H1 (cell line): Measurements from ENCODE around the gene FAM149B1. TPM values are rescaled to one million over a fixed set of nuclear protein-coding genes. Genes with fewer than 3 reads are reported as not detected.

Source experiments
- CTCF ChIA-PET: fragments of 300-600 bp; sonication (Branson Sonifier 250); formaldehyde crosslinking; loops from one replicate; lab custom pipeline; 2021; ENCODE audit not compliant: partially characterized antibody; lab: Charles Lee
- POLR2A ChIA-PET: fragments of 300-600 bp; sonication (Branson Sonifier 250); formaldehyde crosslinking; loops from one replicate; lab custom pipeline; 2021; ENCODE audit warnings: inconsistent platforms; ENCODE audit not compliant: partially characterized antibody; lab: Charles Lee
- DNase-seq, 2 experiments: peaks; one replicate each; pipeline versions ENCODE4 v3.0.0 to v3.0.0-alpha.2; 2010 to 2022; ENCODE audit warnings: low spot score in 2 of 2, low read depth in 1 of 2, mixed read lengths in 1 of 2
- FAIRE-seq: peaks from 2 replicates; lab custom pipeline; 2011; peaks lifted over from hg19 to GRCh38; lab: Jason Lieb, UNC
- H2AFZ ChIP-seq: 2 replicates; pipeline ENCODE4 v1.8.1; 2012; ENCODE audit warnings: low read length, inconsistent platforms
- H2AK5ac ChIP-seq: 2 replicates; pipeline ENCODE4 v1.6.1; 2013; ENCODE audit warnings: low read depth, low read length
- H2BK120ac ChIP-seq: replicated peaks from 2 replicates; pipeline ENCODE3; 2013; ENCODE audit warnings: low read depth, low read length, inconsistent platforms
- H2BK12ac ChIP-seq: 2 replicates; pipeline ENCODE4 v1.6.1; 2013; ENCODE audit warnings: low read depth, low read length
- H2BK15ac ChIP-seq: 2 replicates; pipeline ENCODE4 v1.6.1; 2013; ENCODE audit warnings: low read length
- H2BK20ac ChIP-seq: 2 replicates; pipeline ENCODE4 v1.6.1; 2013; ENCODE audit warnings: low read length
- H2BK5ac ChIP-seq: 2 replicates; pipeline ENCODE4 v1.6.1; 2013; ENCODE audit warnings: low read depth, low read length
- H3K14ac ChIP-seq: 2 replicates; pipeline ENCODE4 v1.6.1; 2013; ENCODE audit warnings: inconsistent platforms; ENCODE audit not compliant: insufficient read length
- H3K18ac ChIP-seq: 2 replicates; pipeline ENCODE4 v1.6.1; 2013; ENCODE audit warnings: low read length; ENCODE audit errors: extremely low read depth
- H3K23ac ChIP-seq: 2 replicates; pipeline ENCODE4 v1.6.1; 2013; ENCODE audit warnings: inconsistent platforms; ENCODE audit not compliant: insufficient read length
- H3K23me2 ChIP-seq: 2 replicates; pipeline ENCODE4 v1.6.1; 2013; ENCODE audit warnings: low read depth, low read length
- H3K27ac ChIP-seq: 2 replicates; pipeline ENCODE4 v1.6.1; 2011; ENCODE audit warnings: low read depth, low read length, inconsistent platforms
- H3K27me3 ChIP-seq, 4 experiments: replicated peaks in 1 of 4; 1 replicate in 1 of 4; 2 replicates in 3 of 4; pipeline versions ENCODE4 v1.6.1 to v1.8.1; 2011 to 2013; ENCODE audit warnings: low read length in 3 of 4, mild to moderate bottlenecking in 3 of 4, inconsistent platforms in 2 of 4, mixed read lengths in 2 of 4, moderate library complexity in 1 of 4; ENCODE audit not compliant: control insufficient read depth in 3 of 4, insufficient read depth in 3 of 4; ENCODE audit errors: extremely low read depth in 1 of 4
- H3K36me3 ChIP-seq, 4 experiments: 2 replicates each; pipeline versions ENCODE4 v1.6.1 to v1.8.1; 2011 to 2013; ENCODE audit warnings: mild to moderate bottlenecking in 4 of 4, low read length in 3 of 4, moderate library complexity in 2 of 4, control low read depth in 1 of 4, inconsistent platforms in 1 of 4; ENCODE audit not compliant: insufficient read depth in 4 of 4, control insufficient read depth in 2 of 4
- H3K4ac ChIP-seq: replicated peaks from 2 replicates; pipeline ENCODE3; 2013; ENCODE audit warnings: low read length, low read depth, mixed read lengths, inconsistent platforms; ENCODE audit not compliant: insufficient read length
- H3K4me1 ChIP-seq, 4 experiments: replicated peaks in 1 of 4; 1 replicate in 1 of 4; 2 replicates in 3 of 4; pipeline versions ENCODE4 v1.6.1 to v1.8.1; 2011 to 2013; ENCODE audit warnings: low read length in 3 of 4, inconsistent platforms in 2 of 4, mixed read lengths in 1 of 4; ENCODE audit not compliant: insufficient read depth in 4 of 4, control insufficient read depth in 3 of 4
- H3K4me2 ChIP-seq, 2 experiments: 2 replicates each; pipeline versions ENCODE4 v1.6.1 to v1.8.1; 2011 to 2013; ENCODE audit warnings: low read depth in 2 of 2, low read length in 2 of 2, control low read depth in 1 of 2, inconsistent platforms in 1 of 2, mild to moderate bottlenecking in 1 of 2; ENCODE audit not compliant: insufficient read depth in 1 of 2
- H3K4me3 ChIP-seq, 4 experiments: fragments of 200-600, 300-600 bp in 1 of 4; sonication (generic), shearing (Covaris generic), sonication (Bioruptor Twin) in 1 of 4; 2 replicates each; pipeline versions ENCODE4 v1.5.1 to v1.8.1; 2011 to 2016; ENCODE audit warnings: low read length in 4 of 4, low read depth in 3 of 4, control low read depth in 2 of 4, inconsistent platforms in 2 of 4, mild to moderate bottlenecking in 2 of 4, mixed read lengths in 1 of 4, moderate library complexity in 1 of 4; ENCODE audit not compliant: insufficient read depth in 2 of 4; ENCODE audit errors: extremely low read depth in 1 of 4
- H3K56ac ChIP-seq: replicated peaks from 2 replicates; pipeline ENCODE3; 2013; ENCODE audit warnings: low read depth, mild to moderate bottlenecking, mixed read lengths, low read length, inconsistent platforms; ENCODE audit not compliant: insufficient read length
- H3K79me1 ChIP-seq: 2 replicates; pipeline ENCODE4 v1.6.1; 2013; ENCODE audit warnings: low read depth, low read length, control low read depth
- H3K79me2 ChIP-seq, 2 experiments: 2 replicates each; pipeline versions ENCODE4 v1.6.1 to v1.8.1; 2012 to 2013; ENCODE audit warnings: low read length in 2 of 2, mild to moderate bottlenecking in 2 of 2, inconsistent platforms in 1 of 2; ENCODE audit not compliant: insufficient read depth in 2 of 2, control insufficient read depth in 1 of 2
- H3K9ac ChIP-seq, 4 experiments: replicated peaks in 1 of 4; 1 replicate in 1 of 4; 2 replicates in 3 of 4; pipeline versions ENCODE4 v1.6.1 to v1.8.1; 2011 to 2013; ENCODE audit warnings: low read depth in 3 of 4, low read length in 3 of 4, control low read depth in 2 of 4, mild to moderate bottlenecking in 2 of 4, moderate library complexity in 2 of 4, inconsistent platforms in 1 of 4; ENCODE audit errors: extremely low read depth in 1 of 4
- H3K9me3 ChIP-seq, 2 experiments: 2 replicates each; pipeline versions ENCODE4 v1.6.1 to v1.8.1; 2012 to 2013; ENCODE audit warnings: mild to moderate bottlenecking in 2 of 2, moderate library complexity in 2 of 2, control low read depth in 1 of 2, inconsistent platforms in 1 of 2, low read depth in 1 of 2, low read length in 1 of 2, mixed read lengths in 1 of 2; ENCODE audit not compliant: insufficient read depth in 2 of 2
- H4K20me1 ChIP-seq, 2 experiments: replicated peaks in 1 of 2; 2 replicates each; pipeline versions ENCODE3 to v1.8.1; 2011 to 2013; ENCODE audit warnings: inconsistent platforms in 2 of 2, low read length in 2 of 2, mild to moderate bottlenecking in 1 of 2; ENCODE audit not compliant: insufficient read depth in 2 of 2, control insufficient read depth in 1 of 2
- H4K5ac ChIP-seq: 2 replicates; pipeline ENCODE4 v1.6.1; 2013; ENCODE audit warnings: low read length, low read depth, mixed read lengths, inconsistent platforms; ENCODE audit not compliant: insufficient read length
- H4K8ac ChIP-seq: 2 replicates; pipeline ENCODE4 v1.8.0; 2013; ENCODE audit warnings: mild to moderate bottlenecking, moderate library complexity, low read length, inconsistent platforms; ENCODE audit not compliant: insufficient read depth; ENCODE audit errors: extremely low read depth
- H4K91ac ChIP-seq: replicated peaks from 2 replicates; pipeline ENCODE3; 2013; ENCODE audit warnings: low read length, mixed read lengths, inconsistent platforms; ENCODE audit not compliant: insufficient read length
- KDM4A ChIP-seq: IDR thresholded peaks from one replicate; pipeline ENCODE4 v1.7.1; 2012; ENCODE audit warnings: low read depth, mild to moderate bottlenecking, moderate library complexity, low read length, inconsistent platforms; ENCODE audit not compliant: severe bottlenecking
- RAD21 ChIP-seq, 2 experiments: IDR thresholded peaks in 1 of 2; conservative IDR thresholded peaks in 1 of 2; 2 replicates each; pipeline ENCODE4 v1.6.1; 2011; ENCODE audit warnings: low read depth in 2 of 2, low read length in 2 of 2, improper control_type of control experiment in 1 of 2, inconsistent platforms in 1 of 2, mild to moderate bottlenecking in 1 of 2, moderate library complexity in 1 of 2
- RFX5 ChIP-seq: IDR thresholded peaks from 2 replicates; pipeline ENCODE4 v1.6.1; 2011; ENCODE audit warnings: low read depth, low read length, improper control_type of control experiment, borderline replicate concordance
- RXRA ChIP-seq: IDR thresholded peaks from 2 replicates; pipeline ENCODE4 v1.6.1; 2011; ENCODE audit warnings: low read depth, mild to moderate bottlenecking, low read length, moderate library complexity; ENCODE audit not compliant: insufficient read depth
- SIX5 ChIP-seq: IDR thresholded peaks from 2 replicates; pipeline ENCODE4 v1.6.1; 2011; ENCODE audit warnings: mild to moderate bottlenecking, low read depth, low read length
- SUZ12 ChIP-seq: fragments of 200-600 bp; sonication (generic); IDR thresholded peaks from 2 replicates; pipeline ENCODE4 v1.6.1; 2012; ENCODE audit warnings: mild to moderate bottlenecking, inconsistent platforms, low read length, moderate library complexity, mixed read lengths
- WGBS, 2 experiments: shearing (Covaris generic) in 1 of 2; methylation state at CpG; one replicate each; pipeline versions ENCODE4 v1.1.6 to v1.1.7; 2013 to 2015; ENCODE audit warnings: low lambda C conversion rate in 2 of 2, mixed read lengths in 2 of 2, inconsistent platforms in 1 of 2, low coverage in 1 of 2, missing lambda C conversion rate in 1 of 2; ENCODE audit not compliant: insufficient replicate concordance in 2 of 2, insufficient coverage in 1 of 2, insufficient read length in 1 of 2; ENCODE audit errors: extremely low coverage in 1 of 2, missing lambda C conversion rate in 1 of 2; 5-methylcytosine and 5-hydroxymethylcytosine counted together
- polyA plus RNA-seq, 7 experiments: library from polyadenylated mRNA; depleted of rRNA in 3 of 7; stranded (reverse) in 5 of 7; unstranded in 2 of 7; fragments of >200 nt in 5 of 7; fragments of 200-250 nt in 2 of 7; gene quantifications; 1 replicate in 5 of 7; 2 replicates in 1 of 7; 4 replicates in 1 of 7; pipeline versions ENCODE4 v1.2.1 to v1.2.3, GENCODE V29; 2011 to 2013; ENCODE audit warnings: missing spikeins in 2 of 7, mixed read lengths in 2 of 7
- total RNA-seq: library from RNA; stranded (reverse); fragmentation: NEBNext Ultra II Directional; extraction: Animal tissue kit (Norgen Biotek cat#: 25700); gene quantifications from 2 replicates; pipeline ENCODE4 v1.2.1, GENCODE V29; 2021

The FAM149B1 gene
- total and polyA plus RNA-seq, 2 of the 8 experiments (the other 6 are each of a cell fraction or from before 2014, with no cell fraction given) = 16.8 to 21.9 TPM

GRCh38 chr10:73233883-73234282, 66.0 kb downstream of the FAM149B1 start:
- Histone ChIP-seq H2AFZ (no peak overlapping the region), H2BK20ac (no peak overlapping the region), H3K4me1 (no peaks in the 10 kb centered on the region), H3K56ac (no peak overlapping the region), H4K5ac (no peak overlapping the region), H2BK15ac (no peak overlapping the region), H3K27ac (no peak overlapping the region), H3K27me3 (no peaks in the 10 kb centered on the region), H4K20me1 (peaks cover 0 to 6% of the 10 kb centered on the region in 2 experiments), H3K79me1 (no peaks in the 10 kb centered on the region), H2AK5ac (no peak overlapping the region), H3K4me2 (no peak overlapping the region), H3K4ac (no peak overlapping the region), H2BK5ac (no peak overlapping the region), H3K23me2 (no peaks in the 10 kb centered on the region), H3K9me3 (no peaks in the 10 kb centered on the region), H2BK12ac (no peak overlapping the region), H3K23ac (no peak overlapping the region), H4K91ac (no peak overlapping the region)
- ChIA-PET POLR2A (interaction anchor here (1.0 to 5.9 kb wide), 3 partner anchors 12 to 179 kb away, joined by 3 to 62 read pairs (median 4); partner anchors contain the start of gene DNAJC9), CTCF (interaction anchor here (1.0 to 2.8 kb wide), 5 partner anchors 17 to 64 kb away, joined by 3 to 8 read pairs (median 3); no protein-coding TSS in a partner anchor)
- WGBS, 2 experiments = 93% methylated on average over 2 of the region's 2 CpGs; no CpG with 5 or more reads in 1 of the 2 experiments
- no peak for TF ChIP-seq SUZ12
- TF ChIP-seq RFX5 = no peak
- no peak for TF ChIP-seq RXRA
- no peak for TF ChIP-seq RAD21 (IDR thresholded peaks at IDR 0.05 in 1 of 2, conservative IDR thresholded peaks at IDR 0.05 in 1 of 2; ENCODE audit: low read depth in 2 of 2, low read length in 2 of 2)
- no peak for TF ChIP-seq KDM4A
- no peak for TF ChIP-seq SIX5
- TF ChIP-seq, all 59 proteins: peak for 0
- Histone ChIP-seq H3K79me2 (no peaks in the 10 kb centered on the region), H2BK120ac (no peak overlapping the region), H3K36me3 (peaks cover 0 to 36% (median 11%) of the 10 kb centered on the region in 4 experiments; a peak in 5 of 8 replicates), H3K9ac (no peak overlapping the region), H3K4me3 (no peak overlapping the region), H4K8ac (no peak overlapping the region), H3K18ac (no peak overlapping the region), H3K14ac (no peak overlapping the region)
- DNase-seq = no peak
- FAIRE-seq = no peak
